ENCODE measurements around the gene ACSL1.
"Not testable (repeated sequence)": the region's sequence is repeated elsewhere in the genome, so short reads cannot be mapped to it uniquely, and the experiment has no call there.

ACSL1 gene

DNA sequence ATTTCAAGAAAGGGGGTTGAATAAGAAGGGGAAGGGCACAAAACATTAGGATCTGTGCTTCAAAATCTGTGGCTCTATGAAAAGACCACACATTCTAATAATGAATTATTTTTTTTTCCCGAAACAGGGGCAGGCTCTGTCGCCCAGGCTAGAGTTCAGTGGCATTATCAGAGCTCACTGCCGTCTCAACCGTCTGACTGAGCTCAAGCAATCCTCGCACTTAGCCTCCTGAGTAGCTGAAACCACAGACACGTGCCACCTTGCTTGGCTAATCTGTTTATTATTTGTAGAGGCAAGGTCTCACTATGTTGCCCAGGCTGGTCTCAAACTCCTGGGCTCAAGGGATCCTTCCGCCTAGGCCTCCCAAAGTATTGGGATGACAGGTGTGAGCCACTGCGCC lies 33.4 kb downstream of the ACSL1 start:
- Histone ChIP-seq H3K36me3 (peaks cover 17 to 98% (median 83%) of the 10 kb centered on the region in 11 experiments), H3K4me1 (peaks cover 27 to 92% (median 46%) of the 10 kb centered on the region in 10 experiments), H3K9me3 (replicated peaks in 1 of 11) (peaks cover 0 to 21% (median 15%) of the 10 kb centered on the region in 11 experiments; a peak in 16 of 22 replicates), H3K9ac (peak overlapping the region; percentile 44 to 73 (median 57)), H3K4me2 (peak overlapping the region; percentile 57 to 92 (median 75)), H3K27me3 (peaks cover 0 to 4% (median 0%) of the 10 kb centered on the region in 11 experiments; a peak in 1 of 22 replicates), H4K20me1 (peaks cover 22 to 100% (median 99%) of the 10 kb centered on the region in 11 experiments), H3K4me3 (0 out of 20 replicates have a peak overlapping the region, but pooled peaks of 1 of the 10 experiments have one; percentile 0), H3K27ac (peak overlapping the region; percentile 60 to 81 (median 71))
- no peak for TF ChIP-seq Cebpa-rat (IDR thresholded peaks at IDR 0.05)

- Histone ChIP-seq H3K27ac (no peak overlapping the region; a peak in 2 of 22 replicates), H4K20me1 (peaks cover 22 to 100% (median 98%) of the 10 kb centered on the region in 11 experiments), H3K9me3 (replicated peaks in 1 of 11) (peaks cover 0 to 6% (median under 1%) of the 10 kb centered on the region in 11 experiments; a peak in 9 of 22 replicates), H3K36me3 (peaks cover 14 to 98% (median 83%) of the 10 kb centered on the region in 11 experiments), H3K27me3 (peaks cover 0 to 4% (median 0%) of the 10 kb centered on the region in 11 experiments; a peak in 1 of 22 replicates), H3K4me2 (peak overlapping the region in 6 of 11 experiments; percentile 11 to 83 (median 72); a peak in 9 of 22 replicates), H3K4me1 (peaks cover 27 to 89% (median 46%) of the 10 kb centered on the region in 10 experiments), H3K9ac (peak overlapping the region in 2 of 11 experiments; percentile 62 to 68; a peak in 2 of 22 replicates), H3K4me3 (no peak overlapping the region)
- TF ChIP-seq Cebpa-rat (IDR thresholded peaks at IDR 0.05) = no peak
These were observed 34.9 kb downstream of the ACSL1 start for GRCh38 chr4:184790826-184791225.

DNA sequence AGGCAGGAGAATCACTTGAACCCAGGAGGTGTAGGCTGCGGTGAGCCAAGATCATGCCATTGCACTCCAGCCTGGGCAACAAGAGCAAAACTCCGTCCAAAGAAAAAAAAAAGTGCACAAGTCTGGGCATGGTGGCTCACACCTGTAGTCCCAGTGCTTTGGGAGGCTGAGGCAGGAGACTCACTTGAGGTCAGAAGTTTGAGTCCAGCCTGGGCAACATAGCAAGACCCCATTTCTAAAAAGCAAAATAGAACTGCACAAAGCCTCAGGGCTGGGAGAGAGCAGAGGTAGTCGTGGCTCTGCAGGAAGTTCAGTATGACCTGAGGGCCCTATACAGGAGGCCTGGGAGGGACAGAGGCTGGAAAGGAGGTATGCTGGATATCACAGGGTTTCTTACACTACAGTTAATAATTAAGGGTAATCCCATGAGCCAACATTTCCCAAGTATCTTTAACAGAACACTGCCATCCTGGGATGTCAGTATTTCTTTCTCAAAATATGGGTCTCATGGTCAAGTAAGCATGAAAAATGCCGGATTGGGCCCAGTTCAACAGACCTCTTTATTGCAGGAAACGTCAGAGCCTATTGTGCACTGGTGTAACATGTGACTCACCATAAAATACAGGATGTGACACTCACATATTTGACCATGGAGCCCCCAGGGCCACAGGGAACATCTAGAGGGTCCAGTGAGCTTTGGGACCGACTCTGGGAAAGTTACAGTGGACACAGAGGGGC lies 37.8 kb downstream of the ACSL1 start:
- TF ChIP-seq Cebpa-rat (IDR thresholded peaks at IDR 0.05) = no peak
- Histone ChIP-seq H3K4me1 (peaks cover 27 to 84% (median 45%) of the 10 kb centered on the region in 10 experiments), H3K36me3 (peaks cover 25 to 99% (median 94%) of the 10 kb centered on the region in 11 experiments), H4K20me1 (peaks cover 4 to 100% (median 93%) of the 10 kb centered on the region in 11 experiments), H3K9me3 (replicated peaks in 1 of 11) (no peaks in the 10 kb centered on the region), H3K27me3 (no peaks in the 10 kb centered on the region), H3K4me2 (no peak overlapping the region; a peak in 1 of 22 replicates), H3K9ac (no peak overlapping the region), H3K4me3 (no peak overlapping the region), H3K27ac (no peak overlapping the region; a peak in 1 of 22 replicates)

DNA sequence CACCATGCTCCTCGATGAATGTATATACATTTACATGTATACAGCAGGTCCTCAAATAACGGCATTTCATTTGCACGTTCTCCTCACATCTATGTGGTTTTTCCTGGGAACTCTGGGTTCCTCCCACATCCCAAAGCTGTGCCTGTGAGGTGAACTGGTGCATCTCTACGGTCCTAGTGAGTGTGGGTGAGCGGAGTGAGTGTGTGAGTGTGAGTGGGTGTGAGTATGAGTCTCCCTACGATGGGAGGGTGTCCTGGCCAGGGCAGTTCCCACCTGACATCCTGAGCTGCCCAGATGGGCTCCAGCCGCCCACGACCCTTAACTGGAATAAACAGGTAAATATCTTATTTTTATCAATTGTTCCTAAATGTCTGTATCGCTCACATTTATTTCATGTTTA lies 40.0 kb downstream of the ACSL1 start:
- Histone ChIP-seq H3K36me3 (peaks cover 25 to 100% (median 98%) of the 10 kb centered on the region in 11 experiments), H3K4me2 (no peak overlapping the region), H3K27me3 (no peaks in the 10 kb centered on the region), H4K20me1 (peaks cover 2 to 100% (median 80%) of the 10 kb centered on the region in 11 experiments; a peak in 21 of 22 replicates), H3K9me3 (replicated peaks in 1 of 11) (peaks cover 0 to 8% (median 0%) of the 10 kb centered on the region in 11 experiments; a peak in 9 of 22 replicates), H3K4me3 (no peak overlapping the region), H3K4me1 (peaks cover 26 to 77% (median 34%) of the 10 kb centered on the region in 10 experiments), H3K27ac (no peak overlapping the region), H3K9ac (no peak overlapping the region)
- TF ChIP-seq Cebpa-rat (IDR thresholded peaks at IDR 0.05) = no peak

GRCh38 chr4:184784628-184785257 lies 41.0 kb downstream of the ACSL1 start:
- Histone ChIP-seq H3K36me3 (peaks cover 31 to 100% (median 98%) of the 10 kb centered on the region in 11 experiments), H4K20me1 (peaks cover 0 to 100% (median 69%) of the 10 kb centered on the region in 11 experiments; a peak in 20 of 22 replicates), H3K4me1 (peaks cover 26 to 67% (median 31%) of the 10 kb centered on the region in 10 experiments), H3K27ac (no peak overlapping the region), H3K9me3 (replicated peaks in 1 of 11) (peaks cover 0 to 19% (median 10%) of the 10 kb centered on the region in 11 experiments; a peak in 17 of 22 replicates), H3K4me3 (no peak overlapping the region), H3K9ac (no peak overlapping the region), H3K4me2 (peak overlapping the region in 4 of 11 experiments; percentile 23 to 54 (median 36); a peak in 5 of 22 replicates), H3K27me3 (no peaks in the 10 kb centered on the region)
- TF ChIP-seq Cebpa-rat (IDR thresholded peaks at IDR 0.05) = no peak

DNA sequence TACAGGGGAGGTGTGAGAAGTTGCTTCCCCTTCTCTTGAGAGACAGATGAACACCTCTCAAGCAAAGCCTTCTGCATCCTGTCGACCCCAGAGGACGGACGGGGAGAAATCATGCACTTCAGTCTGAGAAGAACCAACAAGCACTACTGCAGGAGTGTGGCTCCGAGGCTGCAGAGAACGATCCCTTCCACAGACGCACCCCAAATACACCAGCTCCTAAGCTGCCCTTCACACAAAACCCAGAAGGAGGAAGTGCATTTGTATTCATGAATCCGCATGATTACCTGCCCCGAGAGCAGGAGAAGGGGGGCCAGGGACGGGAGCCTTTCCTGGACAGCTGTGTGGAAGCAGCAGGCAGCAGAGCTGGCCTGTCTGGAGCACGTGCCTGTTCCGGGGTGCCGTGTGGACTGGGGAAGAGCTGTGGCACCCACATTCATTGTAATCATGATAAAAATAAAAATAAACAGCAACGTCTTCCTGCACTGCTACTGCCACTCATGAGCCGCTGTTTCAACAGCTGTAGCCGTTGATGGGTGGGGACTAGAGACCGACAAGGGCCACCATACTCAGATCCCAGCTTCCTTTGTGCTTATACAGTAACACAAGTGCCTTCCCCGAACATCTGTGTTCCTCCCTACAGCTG lies 42.9 kb downstream of the ACSL1 start:
- H3K36me3 ChIP-seq = peaks cover 34 to 100% (median 98%) of the 10 kb centered on the region in 11 experiments
- no peaks in the 10 kb centered on the region for H3K27me3 ChIP-seq
- H3K4me2 ChIP-seq = peak overlapping the region; percentile 17 to 84 (median 68); a peak in 20 of 22 replicates
- H3K4me3 ChIP-seq = no peak overlapping the region; a peak in 1 of 20 replicates
- peaks cover 26 to 54% (median 29%) of the 10 kb centered on the region in 10 experiments for H3K4me1 ChIP-seq
- peaks cover 0 to 100% (median 51%) of the 10 kb centered on the region in 11 experiments; a peak in 18 of 22 replicates for H4K20me1 ChIP-seq
- H3K27ac ChIP-seq = peak overlapping the region; percentile 16 to 69 (median 43); a peak in 19 of 22 replicates
- H3K9ac ChIP-seq = peak overlapping the region in 10 of 11 experiments; percentile 6 to 61 (median 25); a peak in 13 of 22 replicates
- H3K9me3 ChIP-seq (replicated peaks in 1 of 11) = peaks cover 0 to 26% (median 19%) of the 10 kb centered on the region in 11 experiments; a peak in 17 of 22 replicates
- TF ChIP-seq Cebpa-rat (IDR thresholded peaks at IDR 0.05) = no peak

DNA sequence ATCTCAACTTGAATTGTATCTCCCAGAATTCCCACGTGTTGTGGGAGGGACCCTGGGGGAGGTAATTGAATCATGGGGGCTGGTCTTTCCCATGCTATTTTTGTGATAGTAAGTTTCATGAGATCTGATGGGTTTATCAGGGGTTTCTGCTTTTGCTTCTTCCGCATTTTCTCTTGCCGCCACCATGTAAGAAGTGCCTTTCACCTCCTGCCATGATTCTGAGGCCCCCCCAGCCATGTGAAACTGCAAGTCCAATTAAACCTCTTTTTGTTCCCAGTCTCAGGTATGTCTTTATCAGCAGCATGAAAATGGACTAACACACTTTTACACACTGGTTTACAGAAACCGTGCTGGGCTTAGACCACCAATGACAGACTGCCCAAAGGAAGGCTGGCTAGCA lies 46.6 kb downstream of the ACSL1 start:
- Histone ChIP-seq H3K9me3 (replicated peaks in 1 of 11) (peaks cover 0 to 26% (median 19%) of the 10 kb centered on the region in 11 experiments; a peak in 17 of 22 replicates), H3K36me3 (peaks cover 17 to 99% (median 97%) of the 10 kb centered on the region in 11 experiments), H3K4me1 (peaks cover 16 to 28% (median 26%) of the 10 kb centered on the region in 10 experiments), H4K20me1 (peaks cover 0 to 100% (median 24%) of the 10 kb centered on the region in 11 experiments; a peak in 14 of 22 replicates)
- not testable (repeated sequence) for H3K27ac ChIP-seq, H3K4me3 ChIP-seq, H3K9ac ChIP-seq, H3K4me2 ChIP-seq, H3K27me3 ChIP-seq

DNA sequence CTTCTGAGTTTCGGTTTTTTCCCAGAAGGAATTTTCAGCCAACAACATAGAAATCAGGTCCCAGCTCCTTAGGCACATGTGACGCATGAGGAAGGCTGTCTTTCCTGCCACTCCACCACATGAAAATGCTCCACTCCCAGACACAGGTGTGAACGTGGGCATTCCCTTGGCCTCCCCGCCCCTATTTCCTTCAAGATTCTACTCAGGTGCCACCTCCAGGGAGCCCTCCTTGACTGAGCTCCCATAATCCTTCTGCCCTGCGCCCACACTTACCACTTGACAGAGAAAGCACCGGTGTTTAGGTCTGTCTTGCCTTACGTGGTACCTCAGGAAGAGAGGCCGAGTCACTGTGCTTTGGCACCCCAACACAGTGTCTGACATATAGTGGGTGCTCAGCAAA lies 47.4 kb downstream of the ACSL1 start:
- no peaks in the 10 kb centered on the region for H3K27me3 ChIP-seq
- no peak overlapping the region for H3K4me3 ChIP-seq
- no peak for TF ChIP-seq Cebpa-rat (IDR thresholded peaks at IDR 0.05)
- peak overlapping the region in 1 of 11 experiments; percentile 9; a peak in 1 of 22 replicates for H3K9ac ChIP-seq
- H4K20me1 ChIP-seq = peaks cover 0 to 100% (median 19%) of the 10 kb centered on the region in 11 experiments; a peak in 14 of 22 replicates
- H3K27ac ChIP-seq = peak overlapping the region in 2 of 11 experiments; percentile 12 to 45; a peak in 2 of 22 replicates
- H3K4me1 ChIP-seq = peaks cover 8 to 20% (median 17%) of the 10 kb centered on the region in 10 experiments
- no peak overlapping the region for H3K4me2 ChIP-seq
- peaks cover 18 to 99% (median 97%) of the 10 kb centered on the region in 11 experiments for H3K36me3 ChIP-seq
- H3K9me3 ChIP-seq (replicated peaks in 1 of 11) = peaks cover 0 to 26% (median 19%) of the 10 kb centered on the region in 11 experiments; a peak in 17 of 22 replicates
